GM21367 (cell line): ENCODE data around the gene MMD.

ENCODE experiments used
- ATAC-seq: cut with Tn5 transposase; IDR thresholded peaks from one replicate; pipeline ENCODE4 v1.9.1; 2021; ENCODE audit not compliant: unreplicated experiment

The MMD gene

DNA sequence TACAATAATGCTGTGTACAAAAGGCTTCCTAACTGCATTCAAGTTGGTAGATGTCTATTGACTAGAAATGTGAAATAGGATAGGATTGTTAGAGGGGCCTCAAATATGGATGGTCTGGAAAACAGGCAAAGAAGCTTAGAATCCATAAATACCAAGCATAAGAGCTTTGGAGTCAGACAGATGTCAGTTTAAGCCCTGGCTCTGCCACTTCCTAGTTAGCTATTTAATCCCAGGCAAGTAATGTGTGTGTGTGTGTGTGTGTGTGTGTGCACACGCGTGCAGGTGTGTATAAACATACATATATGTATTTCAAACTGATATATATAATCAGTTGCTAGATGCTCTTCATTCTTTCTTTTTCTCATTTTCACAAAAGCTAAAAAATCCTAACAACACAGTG is 66.7 kb downstream of the MMD start:
- no peak for ATAC-seq

DNA sequence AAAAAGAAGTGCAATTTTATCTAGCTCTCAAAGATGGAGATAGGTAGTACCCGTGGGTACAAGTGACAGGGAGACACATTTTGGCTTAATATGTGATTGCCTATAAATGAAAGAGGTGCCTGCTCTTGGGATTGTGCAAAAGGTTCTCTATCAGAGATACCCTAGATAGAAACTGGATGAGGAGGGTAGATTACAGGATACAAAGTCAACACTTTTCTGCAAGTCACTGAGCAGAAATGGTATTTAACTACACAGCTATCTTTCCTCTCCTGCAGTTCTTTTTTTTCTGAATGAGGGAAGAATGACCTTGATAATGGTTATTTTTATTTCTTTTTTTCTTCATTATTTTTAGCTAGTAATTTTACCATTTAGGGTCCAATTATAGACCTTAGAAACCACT is 67.6 kb downstream of the MMD start:
- ATAC-seq = no peak

DNA sequence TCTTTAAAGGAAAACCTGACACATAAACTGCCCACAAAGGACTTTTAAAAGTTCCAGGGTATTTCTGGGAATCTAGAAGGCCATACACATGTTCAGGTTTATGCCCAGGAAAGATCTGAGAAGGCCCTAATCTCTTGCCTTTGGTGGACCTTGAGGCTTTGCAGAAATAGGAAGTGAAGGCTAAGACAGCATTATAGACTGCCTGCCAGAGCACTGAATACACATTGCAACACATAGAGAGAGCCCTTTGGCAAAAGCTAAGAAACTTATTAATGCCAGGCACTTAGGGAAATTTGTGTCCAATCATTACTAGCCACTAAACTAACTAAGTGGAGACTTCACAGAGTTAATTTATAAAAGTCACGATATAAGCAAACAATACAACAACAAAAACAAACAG is 70.4 kb downstream of the MMD start:
- no peak for ATAC-seq

DNA sequence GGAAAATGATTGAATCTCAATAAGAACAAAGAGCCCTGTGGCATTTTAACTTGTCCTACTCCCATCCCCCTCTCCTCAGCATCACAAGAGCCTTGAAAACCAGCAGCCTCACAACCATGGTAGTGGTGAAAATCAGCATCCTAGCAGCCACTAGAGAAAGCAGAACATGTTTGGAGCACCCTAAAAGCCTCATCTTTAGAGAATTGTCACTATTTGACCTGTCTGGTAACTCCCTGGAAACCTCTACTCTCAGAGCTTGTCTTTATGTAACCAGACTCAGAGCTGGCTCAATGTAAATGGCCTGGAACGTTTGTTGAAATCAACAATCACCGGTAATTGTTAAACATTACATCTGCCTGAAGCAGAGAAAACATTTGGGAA is 70.8 kb downstream of the MMD start:
- ATAC-seq = no peak

DNA sequence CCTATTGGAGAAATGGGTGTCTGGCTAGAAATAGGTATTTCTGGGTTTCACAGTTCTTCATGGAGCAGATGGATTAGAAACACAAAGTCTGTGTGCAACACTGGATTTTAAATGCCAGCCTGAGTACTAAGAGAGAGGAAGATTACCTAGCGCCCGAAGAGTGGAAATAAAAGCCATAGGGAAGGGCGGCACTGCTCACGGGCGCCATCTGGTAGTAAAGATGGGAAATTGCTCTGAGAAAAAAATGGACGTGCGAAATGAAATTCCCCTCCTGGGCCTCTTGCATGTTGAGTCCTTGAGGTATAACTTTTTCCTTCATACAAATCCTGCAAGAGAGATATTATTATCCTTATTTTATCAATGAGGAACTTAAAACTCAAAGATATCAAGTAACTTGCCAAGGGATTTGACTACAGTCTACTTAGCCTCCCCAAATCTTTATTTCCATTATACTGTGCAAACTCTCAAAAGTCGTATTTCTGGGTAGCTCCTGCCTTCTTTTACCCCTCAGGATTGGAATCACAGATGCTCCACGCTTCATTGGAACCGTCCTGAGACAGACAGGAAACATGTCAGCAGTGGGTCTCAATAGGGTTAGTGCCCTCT is 72.8 kb downstream of the MMD start:
- ATAC-seq = no peak

DNA sequence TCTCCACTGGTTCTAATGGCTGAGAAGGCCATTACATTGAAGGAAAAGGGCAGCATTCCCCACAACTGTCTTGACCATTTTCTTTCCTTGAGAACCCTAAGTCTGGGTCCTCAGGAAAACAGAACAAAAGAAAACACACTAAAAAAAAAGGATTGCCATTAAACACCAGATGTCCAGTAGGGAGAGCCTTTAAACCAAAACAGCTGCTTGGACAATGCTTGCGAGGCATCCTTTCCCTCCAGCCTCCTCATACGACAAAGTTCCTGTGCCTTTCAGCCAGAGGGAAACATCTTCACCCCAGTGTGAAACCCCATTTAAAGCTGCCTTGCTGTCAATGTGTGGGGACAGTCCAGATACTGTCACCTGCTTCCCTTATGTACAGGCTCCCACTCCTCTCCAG is 74.3 kb downstream of the MMD start:
- no peak for ATAC-seq

DNA sequence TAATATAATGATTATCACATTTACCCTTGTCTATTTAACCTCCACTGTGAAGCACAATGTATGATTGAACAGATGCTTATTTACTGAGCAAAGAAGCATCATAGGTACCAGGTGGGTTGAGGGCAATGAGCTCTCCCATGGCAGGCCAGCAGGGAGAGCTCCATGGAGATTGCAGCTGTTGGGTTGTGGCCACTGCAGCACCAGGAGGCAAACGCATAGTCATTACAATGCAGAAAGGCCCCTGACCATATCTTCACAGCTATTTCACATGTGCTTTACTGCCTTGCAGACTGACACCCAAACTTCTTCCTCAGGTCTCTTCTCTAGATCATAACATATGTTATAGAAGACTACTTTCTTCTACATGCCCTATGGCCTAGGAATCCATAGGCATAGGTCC is 75.0 kb downstream of the MMD start:
- no peak for ATAC-seq

DNA sequence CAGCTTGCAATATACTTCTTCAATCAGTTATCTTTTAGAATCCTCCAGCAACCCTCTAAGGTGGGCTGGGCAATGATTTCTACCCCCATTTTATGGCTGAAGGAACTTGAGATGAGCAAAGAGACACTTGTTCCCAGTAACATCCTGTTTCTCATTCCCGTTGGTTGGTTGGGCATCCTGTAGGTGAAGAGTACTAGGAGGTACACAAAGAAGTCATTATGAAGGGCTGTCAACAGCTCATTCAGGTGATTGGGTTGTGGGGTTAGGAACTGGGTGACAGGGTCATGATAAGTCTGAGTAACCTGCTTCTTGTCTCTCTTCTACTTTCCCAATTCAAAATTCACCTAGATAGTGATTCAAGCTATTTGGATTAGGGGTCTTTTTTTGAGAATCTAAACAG is 76.5 kb downstream of the MMD start:
- ATAC-seq = no peak

DNA sequence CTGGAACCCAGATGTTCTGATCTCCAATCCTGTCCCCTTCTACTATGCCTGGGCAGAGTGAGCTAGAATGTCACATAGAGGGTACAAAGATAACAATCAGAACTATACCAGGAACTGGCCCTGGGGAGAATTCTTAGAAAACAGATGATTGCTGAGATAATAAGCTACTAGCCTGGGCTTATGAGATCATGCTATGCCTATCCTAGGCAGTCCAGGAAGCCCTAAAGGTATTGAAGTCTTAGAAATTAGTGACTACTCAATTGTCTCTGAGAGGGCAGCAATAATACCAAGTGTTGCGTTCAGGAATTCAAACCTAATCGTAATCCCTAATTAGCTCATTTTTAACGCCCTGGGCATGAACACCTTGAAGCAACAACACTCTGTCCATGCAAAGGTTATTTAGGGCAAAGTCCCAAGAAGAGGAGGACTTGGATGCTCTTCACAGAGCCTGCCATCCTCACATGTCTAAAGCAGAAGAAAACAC is 77.1 kb downstream of the MMD start:
- ATAC-seq = no peak

DNA sequence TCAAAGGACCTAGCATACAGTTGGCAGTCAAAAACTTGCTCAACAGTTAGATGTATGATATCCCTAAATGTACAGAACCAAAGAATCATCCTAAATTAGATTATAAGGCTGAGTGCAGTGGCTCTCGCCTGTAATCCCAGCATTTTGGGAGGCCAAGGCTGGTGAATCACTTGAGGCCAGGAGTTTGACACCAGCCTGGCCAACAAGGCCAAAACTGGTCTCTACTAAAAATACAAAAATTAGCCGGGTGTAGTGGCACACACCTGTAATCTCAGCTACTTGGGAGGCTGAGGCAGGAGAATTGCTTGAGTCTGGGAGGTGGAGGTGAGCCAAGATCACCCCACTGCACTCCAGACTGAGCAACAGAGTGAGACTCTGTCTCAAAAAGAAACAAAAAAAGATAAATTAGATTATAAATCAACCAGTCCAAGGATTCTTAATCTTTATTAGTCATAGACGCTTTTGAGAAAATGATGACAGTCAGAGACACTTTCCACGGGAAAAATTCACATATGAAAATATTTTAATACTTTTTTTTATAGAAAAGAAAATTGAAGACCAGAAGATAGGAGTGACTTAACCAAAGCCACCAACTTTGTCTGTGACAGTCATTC is 77.6 kb downstream of the MMD start:
- no peak for ATAC-seq

DNA sequence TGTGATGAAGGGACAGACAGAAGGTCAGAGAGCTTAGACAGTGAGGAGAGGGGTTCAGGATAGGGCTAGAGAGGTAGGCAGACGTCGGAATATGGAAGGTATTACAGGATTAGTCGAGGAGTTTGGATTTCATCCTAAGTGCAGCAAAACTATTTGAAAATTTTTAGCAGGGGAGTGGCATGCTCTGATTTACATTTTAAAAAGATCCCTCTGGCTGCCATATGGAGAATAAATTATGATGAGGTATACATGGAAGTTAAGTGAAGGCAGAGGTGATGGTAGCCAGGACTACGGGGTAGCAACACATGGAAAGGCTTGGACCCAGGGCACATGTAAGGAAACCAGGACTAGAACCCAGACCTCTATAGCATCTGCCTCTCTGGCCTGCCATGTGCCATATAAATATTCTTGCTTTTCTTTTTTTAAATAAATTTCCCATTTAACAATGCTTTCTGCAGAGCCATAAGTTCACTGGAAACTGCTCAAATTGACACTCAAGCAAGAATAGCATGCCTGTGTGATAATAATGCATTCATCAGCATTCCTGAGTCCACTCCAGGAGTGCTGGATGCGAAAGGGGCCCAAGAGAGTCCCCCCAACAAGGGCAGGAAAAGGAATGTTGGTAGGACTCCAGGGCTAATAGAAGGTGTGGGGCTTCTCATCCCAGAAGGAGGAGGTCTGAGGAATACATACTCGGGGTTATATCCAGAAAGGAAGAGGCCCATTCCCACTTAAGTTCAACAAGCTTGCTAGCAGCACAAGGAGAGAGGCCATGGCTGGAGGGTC is 78.6 kb downstream of the MMD start:
- no peak for ATAC-seq
